ENCODE results near the gene DGKD.

The DGKD gene

DNA sequence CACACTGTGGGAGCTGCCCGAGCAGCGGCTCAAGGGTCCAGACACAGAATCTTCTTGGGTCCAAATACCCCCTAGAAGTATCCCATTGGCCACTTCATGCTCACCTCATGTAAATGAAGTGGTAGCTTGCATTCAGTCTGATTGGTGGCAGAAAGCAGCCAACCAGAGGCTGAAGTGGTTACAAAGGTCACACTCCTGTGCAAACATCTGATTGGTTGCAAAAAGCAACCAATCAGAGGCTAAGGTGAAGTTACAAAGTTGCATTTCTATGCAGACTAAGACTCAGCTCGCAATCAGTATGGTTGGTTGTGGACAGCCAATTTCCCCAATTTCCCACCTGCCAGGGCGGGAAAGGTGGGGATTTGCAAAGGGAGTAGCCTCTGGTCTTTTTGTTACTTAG lies 94.3 kb downstream of the DGKD start:
- DNase-seq: no peak
- in situ Hi-C loops (cut with MboI; ENCODE audit: low pct_unique_long_range_greater_than_20kb, low sequenced_read_pairs): no loop called here

DNA sequence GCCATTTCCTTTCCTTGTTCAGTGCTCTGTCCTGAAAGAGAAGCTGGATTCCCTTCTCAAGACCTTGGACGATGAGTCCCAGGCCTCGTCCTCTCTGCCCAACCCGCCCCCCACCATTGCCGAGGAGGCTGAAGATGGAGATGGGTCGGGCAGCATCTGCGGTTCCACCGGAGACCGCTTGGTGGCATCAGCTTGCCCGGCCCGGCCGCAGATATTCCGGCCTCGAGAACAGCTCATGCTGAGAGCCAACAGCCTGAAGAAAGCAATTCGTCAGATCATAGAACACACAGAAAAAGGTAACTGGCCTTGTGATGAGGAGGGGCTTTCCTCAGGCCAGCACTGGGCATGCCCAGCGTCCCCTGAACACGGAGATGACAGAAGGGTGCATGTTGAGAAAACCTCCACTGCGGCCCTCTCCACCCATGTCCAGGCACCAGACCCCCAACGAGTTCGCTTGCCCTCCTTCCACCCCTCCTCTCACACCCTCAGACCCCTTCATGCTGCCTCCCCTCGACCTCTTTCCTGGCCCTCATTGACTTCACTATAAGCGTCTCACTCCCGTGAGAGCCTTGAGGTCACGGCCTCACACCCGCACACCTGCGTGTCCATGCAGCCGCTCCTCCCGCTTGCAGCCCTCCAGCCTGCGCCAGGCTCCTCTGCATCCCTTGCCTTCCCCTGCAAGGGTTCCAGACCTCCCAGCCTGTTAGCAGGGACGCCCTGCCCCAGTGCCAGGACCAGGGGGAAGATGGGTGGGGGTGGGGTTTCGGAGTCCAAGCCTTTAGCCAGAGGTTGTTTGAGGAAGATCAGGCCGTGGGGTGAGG lies 95.0 kb downstream of the DGKD start:
- no peak for DNase-seq
- in situ Hi-C loops (cut with MboI; ENCODE audit: low pct_unique_long_range_greater_than_20kb, low sequenced_read_pairs): no loop called here

DNA sequence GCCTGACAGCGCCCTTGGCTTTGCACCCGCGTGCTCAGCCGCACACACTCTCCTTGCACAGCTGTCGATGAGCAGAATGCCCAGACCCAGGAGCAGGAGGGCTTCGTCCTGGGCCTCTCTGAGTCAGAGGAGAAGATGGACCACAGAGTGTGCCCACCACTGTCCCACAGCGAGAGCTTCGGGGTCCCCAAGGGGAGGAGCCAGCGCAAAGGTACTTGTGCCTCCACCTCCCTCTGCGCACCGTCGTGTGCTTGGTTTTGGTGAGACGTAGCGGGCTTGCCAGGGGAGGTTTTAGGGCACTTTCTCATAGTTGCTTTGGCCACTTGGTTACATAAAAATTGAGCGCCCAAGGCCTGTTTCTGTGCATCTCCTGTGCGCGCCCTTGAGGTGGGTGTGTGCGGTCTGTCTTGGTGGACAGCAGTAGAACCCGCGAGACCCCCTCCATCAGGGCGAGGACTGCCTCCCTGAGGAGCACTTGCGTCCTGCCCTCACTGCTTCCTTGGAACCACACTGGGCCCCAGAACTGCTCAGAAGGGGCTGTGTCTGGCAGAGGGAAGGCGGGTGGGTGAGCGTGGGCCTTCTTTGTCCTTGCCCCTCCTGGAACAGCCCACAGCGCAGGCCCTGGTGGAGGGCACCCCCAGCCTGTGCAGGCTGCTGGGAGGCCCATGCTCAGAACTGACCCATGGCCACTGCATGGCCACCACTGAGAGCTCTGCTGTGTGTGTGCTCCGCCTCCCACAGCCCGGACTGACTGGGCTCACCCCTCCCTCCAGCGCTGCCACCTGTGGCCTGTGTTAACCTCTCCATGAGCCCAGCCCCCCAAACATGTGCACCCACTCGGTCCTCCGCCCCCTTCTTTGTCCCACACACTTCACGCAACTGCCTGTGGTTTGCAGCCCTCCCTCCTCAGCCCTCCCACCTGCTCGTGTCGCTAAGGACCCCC lies 95.9 kb downstream of the DGKD start:
- no peak for DNase-seq
- in situ Hi-C loops (cut with MboI; ENCODE audit: low pct_unique_long_range_greater_than_20kb, low sequenced_read_pairs): no loop called here

DNA sequence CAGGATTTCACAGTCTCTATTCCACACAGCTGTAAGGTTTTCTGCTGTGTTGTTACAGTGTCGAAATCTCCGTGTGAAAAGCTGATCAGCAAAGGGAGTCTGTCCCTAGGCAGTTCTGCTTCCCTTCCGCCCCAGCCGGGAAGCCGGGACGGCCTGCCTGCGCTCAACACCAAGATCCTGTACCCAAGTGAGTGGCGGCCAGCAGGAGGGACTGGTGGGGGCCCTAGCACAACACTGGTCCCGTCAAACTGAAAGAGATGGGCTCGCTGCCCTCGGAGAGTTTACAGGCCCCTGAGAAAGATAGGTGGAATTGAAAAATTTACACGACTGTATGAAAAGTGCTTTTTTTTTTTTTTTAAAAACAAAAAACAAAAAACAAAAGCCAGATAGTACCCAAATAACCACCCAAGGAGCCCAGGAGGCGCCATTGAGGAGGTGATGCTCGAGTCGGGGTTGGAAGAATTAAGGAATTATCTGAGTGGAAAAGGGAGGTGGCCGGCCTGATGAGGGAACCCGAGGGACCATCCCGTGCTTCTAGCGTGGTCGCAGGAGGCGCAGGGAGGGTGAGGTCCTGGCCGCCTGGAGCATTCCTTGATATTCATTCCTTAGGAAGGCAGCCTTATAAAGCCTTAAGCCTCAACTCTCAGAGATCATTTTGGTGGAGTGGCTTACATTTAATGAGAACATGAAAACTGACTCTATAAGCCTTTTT lies 96.7 kb downstream of the DGKD start:
- DNase-seq: no peak
- in situ Hi-C loops (cut with MboI; ENCODE audit: low pct_unique_long_range_greater_than_20kb, low sequenced_read_pairs): no loop called here

DNA sequence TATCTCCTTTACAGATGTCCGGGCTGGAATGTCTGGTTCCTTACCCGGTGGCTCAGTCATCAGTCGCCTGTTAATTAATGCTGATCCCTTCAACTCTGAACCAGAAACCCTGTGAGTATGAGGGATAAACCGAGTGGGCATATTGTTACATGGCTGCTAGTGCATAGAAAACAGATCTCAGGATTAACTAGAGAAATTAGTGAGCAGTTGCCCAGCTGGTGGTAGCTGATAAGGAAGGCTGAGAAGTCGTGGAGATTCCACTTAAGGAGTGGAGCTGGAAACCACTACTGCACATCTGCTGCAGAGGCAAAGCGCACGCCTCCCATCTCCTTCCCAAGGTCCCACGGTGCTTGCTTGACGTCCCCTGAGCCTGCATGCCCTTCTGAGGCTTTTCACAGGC lies 97.7 kb downstream of the DGKD start:
- in situ Hi-C loops (cut with MboI; ENCODE audit: low pct_unique_long_range_greater_than_20kb, low sequenced_read_pairs): no loop called here

DNA sequence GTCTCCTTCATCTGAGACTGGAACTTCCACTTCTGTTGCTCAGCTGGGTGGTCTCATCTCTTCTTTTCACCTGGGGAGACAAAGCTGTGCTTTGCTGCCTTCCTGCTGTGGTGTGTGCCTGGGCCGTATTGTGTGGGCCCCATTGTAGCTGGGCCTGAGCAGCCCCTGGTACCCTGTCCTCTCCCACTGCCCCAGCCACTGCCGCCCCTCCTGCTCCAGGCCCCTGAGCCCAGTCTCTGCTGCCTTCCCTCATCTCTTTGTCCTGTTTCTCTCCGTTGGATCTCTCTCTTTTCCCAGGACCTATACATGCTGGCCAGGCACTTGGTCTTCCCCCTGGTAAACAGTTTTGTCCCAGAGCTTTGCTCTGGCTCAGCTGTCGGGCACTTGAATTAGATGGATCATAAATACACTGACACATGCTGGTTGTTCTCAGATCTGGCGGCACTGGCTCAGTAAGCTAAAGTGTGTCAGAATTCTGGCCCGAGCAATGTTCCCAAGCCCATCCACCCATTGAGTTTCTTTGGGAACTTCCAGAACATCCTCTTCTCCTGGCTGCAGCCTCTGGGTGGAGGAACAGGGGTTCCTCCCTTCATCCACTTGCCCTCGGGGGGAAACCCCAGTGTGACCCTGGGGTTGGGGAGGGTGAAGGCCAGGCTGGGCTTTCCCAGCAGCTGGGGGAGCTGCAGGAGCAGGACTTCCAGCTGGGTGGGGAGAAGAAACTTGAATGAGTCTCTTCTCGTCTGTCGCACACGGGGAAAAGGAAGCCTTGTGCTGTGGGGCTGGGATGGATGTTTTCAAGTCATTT lies 99.0 kb downstream of the DGKD start:
- DNase-seq: no peak
- in situ Hi-C loops (cut with MboI; ENCODE audit: low pct_unique_long_range_greater_than_20kb, low sequenced_read_pairs): no loop called here

More for the DNA sequence above, 97.7 kb downstream of the DGKD start:
- DNase-seq: no peak

DNA sequence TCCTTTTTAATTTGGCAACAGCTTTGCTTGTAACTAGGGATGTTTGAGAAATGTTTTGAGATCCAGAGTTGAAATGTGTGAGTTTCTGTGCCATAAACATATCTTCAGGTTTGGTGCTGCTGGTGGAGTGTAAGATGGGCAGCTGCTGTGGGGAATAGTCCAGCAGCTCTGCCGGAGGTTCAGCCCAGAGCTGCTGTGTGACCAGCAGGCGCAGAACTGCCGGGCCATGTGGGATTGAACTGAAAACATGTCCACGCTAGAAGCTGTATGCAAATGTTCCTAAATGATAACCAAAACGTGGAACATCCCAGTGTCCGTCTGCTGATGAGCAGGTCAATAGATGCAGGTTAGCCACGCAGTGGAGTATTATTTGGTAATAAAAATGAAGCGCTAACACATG lies 99.6 kb downstream of the DGKD start:
- no peak for DNase-seq
- in situ Hi-C loops (cut with MboI; ENCODE audit: low pct_unique_long_range_greater_than_20kb, low sequenced_read_pairs): no loop called here

DNA sequence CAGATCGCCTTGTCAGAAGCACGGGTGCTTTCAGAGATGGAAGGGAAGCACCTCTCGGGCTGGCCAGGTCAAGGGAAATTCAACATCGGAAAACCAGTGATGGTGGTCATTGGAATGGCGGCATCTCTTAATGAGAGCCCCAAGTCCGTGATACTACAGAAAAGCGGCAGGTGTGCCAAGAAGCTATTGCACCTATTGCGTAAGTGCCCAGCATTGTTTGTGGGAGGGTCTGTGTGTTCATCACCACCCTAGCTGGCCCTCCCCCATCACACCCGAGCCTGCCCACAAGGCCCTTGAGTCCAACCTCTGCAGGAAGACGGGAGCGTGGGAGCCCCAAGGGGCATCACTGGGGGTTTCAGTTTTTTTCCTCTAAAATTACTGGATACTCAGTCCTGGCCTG lies 100.7 kb downstream of the DGKD start:
- in situ Hi-C loops (cut with MboI; ENCODE audit: low pct_unique_long_range_greater_than_20kb, low sequenced_read_pairs): no loop called here
- DNase-seq: no peak

DNA sequence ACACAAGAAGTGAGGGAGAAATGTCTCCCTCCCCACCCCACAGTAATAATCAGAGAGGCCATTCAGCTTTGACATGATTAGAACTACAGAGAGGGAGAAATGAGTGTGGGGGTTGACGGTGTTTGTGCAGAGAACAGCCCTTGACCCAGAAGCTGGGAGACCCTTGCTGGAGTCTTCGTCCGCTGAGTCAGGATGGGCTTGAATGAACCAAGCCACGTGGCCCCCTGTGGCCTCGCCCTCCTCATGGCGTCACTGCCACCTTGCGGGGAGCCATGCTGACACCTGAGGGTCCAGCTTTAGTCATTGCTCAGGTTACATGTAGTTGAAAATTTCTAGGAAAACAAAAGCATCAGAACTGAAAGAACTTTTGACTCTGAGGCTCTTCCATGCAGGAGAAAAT lies 101.2 kb downstream of the DGKD start:
- in situ Hi-C loops (cut with MboI; ENCODE audit: low pct_unique_long_range_greater_than_20kb, low sequenced_read_pairs): no loop called here
- no peak for DNase-seq

DNA sequence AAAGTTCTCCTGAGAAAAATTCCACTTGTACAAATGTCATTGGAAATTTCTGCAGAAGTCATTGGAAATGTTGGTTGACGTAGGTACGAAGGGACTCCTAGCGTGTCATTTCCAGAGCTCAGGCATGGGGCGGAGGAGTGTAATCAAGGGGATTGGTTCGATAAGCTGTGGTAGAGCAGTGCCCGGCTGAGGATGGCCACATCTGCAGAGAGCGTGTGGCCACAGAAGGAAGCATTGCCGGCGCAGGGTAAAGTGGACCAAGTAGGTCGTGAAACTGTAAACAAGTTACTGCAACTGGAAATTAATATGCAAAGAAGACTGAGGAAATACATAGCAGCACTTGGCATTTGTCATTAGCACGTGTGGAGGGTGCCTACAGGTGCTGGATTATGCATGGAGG lies 101.8 kb downstream of the DGKD start:
- in situ Hi-C loops (cut with MboI; ENCODE audit: low pct_unique_long_range_greater_than_20kb, low sequenced_read_pairs): no loop called here
- no peak for DNase-seq

DNA sequence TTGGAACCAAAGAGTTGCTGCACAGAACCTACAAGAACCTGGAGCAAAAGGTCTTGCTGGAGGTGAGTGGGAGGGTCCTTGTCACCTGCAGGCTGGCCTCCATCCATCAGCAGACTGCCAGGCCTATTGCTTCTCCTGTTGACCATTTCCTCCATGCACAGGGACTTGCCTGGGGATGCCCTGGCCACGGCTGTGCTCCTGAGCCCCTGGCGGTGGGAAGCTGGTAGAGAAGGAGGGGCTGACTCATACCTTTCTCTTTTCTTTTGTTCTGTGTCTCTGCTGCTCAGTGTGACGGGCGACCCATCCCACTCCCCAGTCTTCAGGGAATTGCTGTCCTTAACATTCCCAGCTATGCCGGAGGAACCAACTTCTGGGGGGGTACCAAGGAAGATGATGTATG lies 102.6 kb downstream of the DGKD start:
- no peak for DNase-seq
- in situ Hi-C loops (cut with MboI; ENCODE audit: low pct_unique_long_range_greater_than_20kb, low sequenced_read_pairs): no loop called here

DNA sequence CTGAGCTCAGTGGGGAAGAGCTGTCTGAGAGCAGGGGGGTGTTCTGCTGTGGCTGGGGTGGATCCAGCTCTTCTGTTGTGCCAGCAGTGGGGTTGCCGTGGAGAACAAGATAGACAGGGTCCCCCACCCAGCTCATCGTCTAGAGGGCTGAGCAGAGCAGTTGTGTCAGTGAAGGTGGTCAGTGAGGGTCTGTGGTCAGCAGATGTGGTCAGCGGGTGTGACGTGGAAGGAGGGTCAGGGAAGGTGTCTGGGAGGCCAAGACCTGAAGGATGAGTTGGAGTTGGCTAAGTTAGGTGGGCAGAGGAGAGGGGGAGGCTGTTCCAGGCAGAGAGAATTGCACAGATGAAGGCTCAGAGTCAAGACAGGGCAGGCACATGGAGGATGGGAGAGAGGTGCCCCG lies 103.1 kb downstream of the DGKD start:
- in situ Hi-C loops (cut with MboI; ENCODE audit: low pct_unique_long_range_greater_than_20kb, low sequenced_read_pairs): no loop called here

DNA sequence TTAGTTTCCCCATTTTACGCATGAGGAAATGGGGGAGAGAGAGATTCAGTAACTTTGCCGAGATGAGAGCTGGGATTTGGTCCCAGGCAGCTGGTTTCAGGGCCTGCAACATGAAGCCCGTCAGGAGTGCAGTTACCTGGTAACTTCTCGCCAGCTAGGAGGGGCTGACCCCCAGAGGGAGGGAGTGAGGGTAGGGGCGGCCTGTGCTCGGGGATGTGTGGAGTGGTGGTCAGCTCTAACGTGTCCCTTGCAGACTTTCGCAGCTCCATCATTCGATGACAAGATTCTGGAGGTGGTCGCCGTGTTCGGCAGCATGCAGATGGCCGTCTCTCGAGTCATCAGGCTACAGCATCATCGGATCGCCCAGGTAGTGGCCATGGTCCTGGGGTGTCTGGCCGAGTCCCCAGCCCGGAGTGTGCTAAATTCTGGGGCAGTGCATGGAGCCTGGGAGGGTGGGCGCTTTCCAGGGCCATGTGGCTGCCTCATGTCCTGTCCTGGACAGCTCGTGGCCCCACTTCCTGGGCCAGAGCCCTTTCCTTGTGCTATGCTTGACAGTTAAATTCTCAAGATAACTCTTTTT lies 103.8 kb downstream of the DGKD start:
- in situ Hi-C loops (cut with MboI; ENCODE audit: low pct_unique_long_range_greater_than_20kb, low sequenced_read_pairs): no loop called here
- DNase-seq: no peak

More for the DNA sequence above, 103.1 kb downstream of the DGKD start:
- DNase-seq: no peak

DNA sequence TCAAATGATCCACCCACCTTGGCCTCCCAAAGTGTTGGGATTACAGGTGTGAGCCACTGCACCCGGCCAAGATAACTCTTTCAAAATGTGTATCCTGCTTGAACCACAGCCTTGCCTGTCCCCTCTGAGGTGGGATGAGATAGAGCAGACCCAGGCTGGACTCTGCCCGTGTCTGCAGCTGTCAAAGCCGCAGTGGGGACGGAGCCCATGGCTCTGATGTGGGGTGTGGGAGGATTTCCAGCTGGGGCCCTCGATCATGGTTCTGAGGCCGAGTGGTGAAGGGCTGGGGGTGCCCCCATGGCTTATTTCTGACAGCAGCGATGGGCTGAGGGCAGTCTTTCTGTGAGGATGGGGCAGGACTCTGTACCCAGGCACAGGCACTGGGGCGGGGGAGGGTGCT lies 104.5 kb downstream of the DGKD start:
- in situ Hi-C loops (cut with MboI; ENCODE audit: low pct_unique_long_range_greater_than_20kb, low sequenced_read_pairs): no loop called here
- no peak for DNase-seq

DNA sequence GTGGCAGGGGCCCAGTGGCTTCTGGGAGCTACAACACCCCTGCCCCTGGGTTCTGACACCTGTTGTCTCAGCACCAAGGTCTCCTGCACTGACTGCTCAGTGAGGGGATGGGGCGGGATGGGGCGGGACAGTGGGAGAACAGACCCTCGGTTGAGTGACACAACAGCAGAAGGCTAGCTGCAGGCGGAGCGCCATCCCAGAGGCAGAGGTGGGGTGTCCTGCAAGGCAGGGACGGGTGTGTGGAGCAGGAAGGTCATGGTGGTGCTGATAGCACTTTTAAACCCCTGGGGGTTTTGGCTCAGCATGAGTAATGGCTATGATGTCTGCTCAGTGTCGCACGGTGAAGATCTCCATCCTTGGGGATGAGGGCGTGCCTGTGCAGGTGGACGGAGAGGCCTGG lies 105.1 kb downstream of the DGKD start:
- DNase-seq: no peak
- in situ Hi-C loops (cut with MboI; ENCODE audit: low pct_unique_long_range_greater_than_20kb, low sequenced_read_pairs): no loop called here

DNA sequence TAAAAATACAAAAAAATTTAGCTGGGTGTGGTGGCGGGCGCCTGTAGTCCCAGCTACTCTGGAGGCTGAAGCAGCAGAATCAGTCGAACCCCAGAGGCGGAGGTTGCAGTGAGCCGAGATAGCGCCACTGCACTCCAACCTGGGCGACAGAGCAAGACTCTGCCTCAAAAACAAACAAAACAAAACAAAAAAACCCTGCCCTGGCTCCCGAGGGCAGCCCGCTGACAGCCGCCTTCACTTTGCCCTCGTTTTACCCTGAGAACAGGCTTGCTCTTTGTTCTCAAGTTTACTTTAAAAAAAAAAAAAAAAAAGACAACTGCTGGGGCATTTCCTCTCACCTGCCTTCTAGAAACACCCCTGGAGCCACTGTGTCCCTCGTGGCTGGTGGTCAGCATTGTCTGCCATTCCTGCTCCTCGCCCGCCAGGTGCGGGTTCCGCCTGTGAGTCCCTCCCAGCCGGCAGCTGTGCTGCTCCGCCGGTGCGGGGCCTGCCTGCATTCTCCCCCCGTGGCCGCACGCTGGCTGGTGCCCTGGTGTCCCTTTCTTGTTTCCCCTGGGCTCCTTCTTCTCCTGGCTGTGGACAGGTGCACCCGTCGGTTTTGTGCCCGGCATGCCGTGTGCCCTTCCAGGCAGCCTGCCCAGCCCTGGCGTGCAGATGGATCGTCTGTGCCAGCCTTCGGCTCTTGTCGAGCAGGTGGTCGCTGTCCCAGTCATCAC lies 106.6 kb downstream of the DGKD start:
- in situ Hi-C loops (cut with MboI; ENCODE audit: low pct_unique_long_range_greater_than_20kb, low sequenced_read_pairs): no loop called here
- DNase-seq: no peak

DNA sequence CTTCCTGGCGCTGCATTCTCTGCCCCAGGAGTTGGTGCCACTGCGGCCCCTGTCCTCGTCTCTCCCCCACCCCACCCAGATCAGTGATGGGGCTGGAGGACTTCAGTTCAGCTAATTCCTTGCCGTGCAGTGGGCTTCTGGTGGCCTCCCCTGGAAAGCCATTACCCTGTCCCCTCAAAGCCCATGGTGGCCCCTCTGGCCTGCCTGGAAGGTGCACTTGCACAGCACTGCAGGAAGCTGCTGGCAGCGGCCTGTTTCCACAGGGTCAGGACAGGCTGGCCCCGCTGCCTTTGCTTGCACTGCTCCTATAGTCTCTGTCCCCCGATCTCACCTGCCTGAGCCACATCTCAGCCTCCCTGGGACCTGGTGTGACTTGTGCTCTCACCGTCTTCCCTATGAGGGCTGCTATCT lies 107.2 kb downstream of the DGKD start:
- in situ Hi-C loops (cut with MboI; ENCODE audit: low pct_unique_long_range_greater_than_20kb, low sequenced_read_pairs): no loop called here
- DNase-seq: no peak

DNA sequence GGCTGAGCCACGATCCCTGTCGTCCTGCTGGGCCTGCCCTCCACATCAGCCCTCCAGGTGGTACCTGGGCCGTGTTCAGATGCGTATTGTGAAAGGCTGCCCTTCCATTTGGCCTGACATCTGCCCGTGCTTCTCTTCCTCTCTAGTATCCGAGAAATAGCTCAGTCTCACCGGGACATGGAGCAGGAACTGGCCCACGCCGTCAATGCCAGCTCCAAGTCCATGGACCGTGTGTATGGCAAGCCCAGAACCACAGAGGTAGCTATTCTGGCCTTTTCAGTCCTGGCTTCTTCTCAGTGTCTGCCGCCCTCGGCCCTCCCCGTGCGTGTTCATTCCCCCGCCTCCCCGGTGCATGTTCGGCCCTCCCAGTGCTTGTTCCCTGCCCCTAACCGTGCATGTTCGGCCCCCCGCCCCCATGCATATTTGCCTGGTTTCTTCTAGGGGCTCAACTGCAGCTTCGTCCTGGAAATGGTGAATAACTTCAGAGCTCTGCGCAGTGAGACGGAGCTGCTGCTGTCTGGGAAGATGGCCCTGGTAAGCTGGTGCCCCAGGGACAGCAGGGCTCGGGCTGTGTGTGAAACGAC lies 108.0 kb downstream of the DGKD start:
- DNase-seq: no peak
- in situ Hi-C loops (cut with MboI; ENCODE audit: low pct_unique_long_range_greater_than_20kb, low sequenced_read_pairs): no loop called here

Data from KBM-7 (cell line).